ENCODE results near the gene PCDHAC1.

The PCDHAC1 gene

GRCh38 chr5:140966293-140967225 is 40.5 kb downstream of the PCDHAC1 start, which contains the start of gene PCDHAC2:
Gene PCDHAC2 (plus strand): TSS chr5:140966476. CDS start chr5:140966767, 291 bp downstream.
- DNase-seq (ENCODE audit: low read depth), result no peak

GRCh38 chr5:140967226-140967893 is 41.3 kb downstream of the PCDHAC1 start:
- DNase-seq (ENCODE audit: low read depth), result no peak

- DNase-seq (ENCODE audit: low read depth), result no peak
Measured at GRCh38 chr5:140969880-140970279, 43.8 kb downstream of the PCDHAC1 start.

GRCh38 chr5:140973550-140973949 is 47.5 kb downstream of the PCDHAC1 start:
- DNase-seq (ENCODE audit: low read depth), result no peak

GRCh38 chr5:140977003-140977402 is 50.9 kb downstream of the PCDHAC1 start:
- DNase-seq (ENCODE audit: low read depth), result no peak

GRCh38 chr5:140978260-140978659 is 52.2 kb downstream of the PCDHAC1 start:
- no peak for DNase-seq (ENCODE audit: low read depth)

GRCh38 chr5:140978983-140979382 is 52.9 kb downstream of the PCDHAC1 start:
- no peak for DNase-seq (ENCODE audit: low read depth)

All from activated T-cell treated with anti-CD3 and anti-CD28 coated beads for 48 hours (primary cell).